Suprapubic skin (tissue), 3 donors: ENCODE results near the gene AHCYL1.

ENCODE experiments used
- CTCF ChIP-seq, 2 donors: fragments of 200-600 bp in 1 of 2; fragments of 450-650 bp in 1 of 2; sonication (generic) in 1 of 2; IDR thresholded peaks; one replicate each; pipeline ENCODE4 v1.5.1; 2016 to 2019; ENCODE audit warnings: antibody characterized with exemption in 2 of 2, mild to moderate bottlenecking in 1 of 2, moderate library complexity in 1 of 2
- EP300 ChIP-seq: sonication (generic); formaldehyde crosslinking; IDR thresholded peaks from one replicate; pipeline ENCODE4 v1.6.1; 2017; ENCODE audit warnings: antibody characterized with exemption
- POLR2A ChIP-seq, 2 donors: fragments of 450-650 bp; IDR thresholded peaks; one replicate each; pipeline ENCODE4 v1.6.1; 2017; ENCODE audit warnings: antibody characterized with exemption in 2 of 2, mild to moderate bottlenecking in 2 of 2, moderate library complexity in 2 of 2

GRCh38 chr1:110002695-110003094, 18.1 kb downstream of the AHCYL1 start:
- TF ChIP-seq CTCF (IDR thresholded peaks at IDR 0.05) (no peak), POLR2A (IDR thresholded peaks at IDR 0.05) (no peak), EP300 (no peak)
